Fibroblast of pulmonary artery (primary cell): ENCODE results near the gene ABHD16A.

ENCODE experiments used
- DNase-seq: peaks from one replicate; pipeline ENCODE4 v3.0.0-alpha.2; 2010; ENCODE audit warnings: low read depth
- H3K4me3 ChIP-seq: replicated peaks from 2 replicates; pipeline ENCODE4 v1.5.1; 2011; ENCODE audit warnings: low read depth, mild to moderate bottlenecking, control low read depth, low read length, moderate library complexity
- CTCF ChIP-seq: IDR thresholded peaks from 2 replicates; pipeline ENCODE4 v1.5.1; 2011; ENCODE audit warnings: mild to moderate bottlenecking, control low read depth, low read length, inconsistent platforms; ENCODE audit errors: missing control alignments

Gene ABHD16A

GRCh38 chr6:31663961-31664789 lies 38.9 kb downstream of the ABHD16A start:
- TF ChIP-seq CTCF = no peak
- peak overlapping the region; percentile 96 for H3K4me3 ChIP-seq
- peak; percentile 75 for DNase-seq

GRCh38 chr6:31663126-31663960 lies 39.8 kb downstream of the ABHD16A start:
- H3K4me3 ChIP-seq = peak overlapping the region; percentile 96
- peak; percentile 27 for DNase-seq
- no peak for TF ChIP-seq CTCF

GRCh38 chr6:31662124-31662723 lies 40.9 kb downstream of the ABHD16A start:
- no peak for TF ChIP-seq CTCF
- no peak overlapping the region for H3K4me3 ChIP-seq
- DNase-seq = no peak

- H3K4me3 ChIP-seq = peak overlapping the region; percentile 96
- no peak for TF ChIP-seq CTCF
Observed at GRCh38 chr6:31661262-31662123, 41.6 kb downstream of the ABHD16A start.

GRCh38 chr6:31660381-31661261 lies 42.5 kb downstream of the ABHD16A start, which contains the start of gene C6orf47:
C6orf47 (minus strand) TSS chr6:31660778; CDS start chr6:31659947, 831 bp downstream.
- TF ChIP-seq CTCF = no peak
- peak; percentile 82 for DNase-seq
- H3K4me3 ChIP-seq = peak within 1 kb of the TSS; percentile 96

More at GRCh38 chr6:31661262-31662123, 41.6 kb downstream of the ABHD16A start:
- DNase-seq = no peak
